DOHH2 (cell line): Measurements from ENCODE around the gene ABR.

Experiments
- H3F3A ChIP-seq: fragments of 200-600 bp; sonication (generic), shearing (Covaris generic); 2 replicates; pipeline ENCODE4 v1.6.0; 2016; ENCODE audit warnings: antibody characterized with exemption, mild to moderate bottlenecking; ENCODE audit not compliant: control insufficient read depth, insufficient read depth
- H3K27ac ChIP-seq: fragments of 200-600 bp; sonication (generic); 2 replicates; pipeline ENCODE4 v1.5.1; 2014; ENCODE audit warnings: low read depth, mild to moderate bottlenecking, low read length, moderate library complexity
- H3K27me3 ChIP-seq: fragments of 200-600 bp; sonication (generic); 2 replicates; pipeline ENCODE4 v1.6.1; 2014; ENCODE audit warnings: mild to moderate bottlenecking, low read length, mixed read lengths; ENCODE audit not compliant: control insufficient read depth
- H3K36me3 ChIP-seq: fragments of 200-600 bp; sonication (generic); 2 replicates; pipeline ENCODE4 v1.6.1; 2014; ENCODE audit warnings: mild to moderate bottlenecking, low read length, moderate library complexity, mixed read lengths; ENCODE audit not compliant: control insufficient read depth
- H3K4me1 ChIP-seq: fragments of 200-600 bp; sonication (generic); 2 replicates; pipeline ENCODE4 v1.6.1; 2014; ENCODE audit warnings: mild to moderate bottlenecking, low read length, mixed read lengths; ENCODE audit not compliant: control insufficient read depth
- H3K4me2 ChIP-seq: fragments of 200-600 bp; sonication (generic); 2 replicates; pipeline ENCODE4 v1.6.0; 2014; ENCODE audit warnings: mild to moderate bottlenecking, low read length, moderate library complexity
- H3K4me3 ChIP-seq: fragments of 200-600 bp; sonication (generic); 2 replicates; pipeline ENCODE4 v1.5.1; 2014; ENCODE audit warnings: mild to moderate bottlenecking, low read length, mixed read lengths
- H3K79me2 ChIP-seq: fragments of 200-600 bp; sonication (generic); 2 replicates; pipeline ENCODE4 v1.6.1; 2014; ENCODE audit warnings: mild to moderate bottlenecking, low read length, mixed read lengths; ENCODE audit not compliant: control insufficient read depth
- H3K9me2 ChIP-seq: fragments of 200-600 bp; sonication (generic); replicated peaks from 2 replicates; pipeline ENCODE4 v1.6.1; 2014; ENCODE audit warnings: mild to moderate bottlenecking, low read length, mixed read lengths; ENCODE audit not compliant: control insufficient read depth
- H3K9me3 ChIP-seq: fragments of 200-600 bp; sonication (generic); 2 replicates; pipeline ENCODE4 v1.6.1; 2014; ENCODE audit warnings: antibody characterized with exemption, low read length, mixed read lengths; ENCODE audit not compliant: control insufficient read depth, insufficient read depth
- H4K20me1 ChIP-seq: fragments of 200-600 bp; sonication (generic); 2 replicates; pipeline ENCODE4 v1.6.0; 2014; ENCODE audit warnings: low read depth, mild to moderate bottlenecking, antibody characterized with exemption, low read length, moderate library complexity; ENCODE audit not compliant: control insufficient read depth, insufficient read depth
- CTCF ChIP-seq: fragments of 200-600 bp; sonication (generic); IDR thresholded peaks from one replicate; pipeline ENCODE4 v1.5.1; 2014; ENCODE audit warnings: antibody characterized with exemption, mild to moderate bottlenecking, low read depth, low read length; ENCODE audit not compliant: poor library complexity, severe bottlenecking
- EZH2phosphoT487 ChIP-seq: fragments of 200-600 bp; sonication (generic); IDR thresholded peaks from 2 replicates; pipeline ENCODE4 v1.6.1; 2017; ENCODE audit warnings: borderline replicate concordance, mild to moderate bottlenecking, antibody characterized with exemption, low read length, moderate library complexity, mixed read lengths

Gene ABR

GRCh38 chr17:1038459-1039122, 141.2 kb downstream of the ABR start:
- H3K9me3 ChIP-seq: peaks cover 25% of the 10 kb centered on the region
- H3K4me3 ChIP-seq: no peak overlapping the region
- no peaks in the 10 kb centered on the region for H3K9me2 ChIP-seq
- H3K4me1 ChIP-seq: no peaks in the 10 kb centered on the region
- no peak overlapping the region for H3K4me2 ChIP-seq
- H3F3A ChIP-seq: 0 out of 2 replicates have a peak, but pooled peaks cover 2% of the 10 kb centered on the region
- H3K79me2 ChIP-seq: peaks cover 23% of the 10 kb centered on the region
- H3K27me3 ChIP-seq: no peaks in the 10 kb centered on the region
- H3K27ac ChIP-seq: no peak overlapping the region
- H4K20me1 ChIP-seq: no peaks in the 10 kb centered on the region
- TF ChIP-seq EZH2phosphoT487 (no peak), CTCF (no peak)
- peaks cover 69% of the 10 kb centered on the region for H3K36me3 ChIP-seq

GRCh38 chr17:1037238-1037879, 142.4 kb downstream of the ABR start:
- peaks cover 72% of the 10 kb centered on the region for H3K36me3 ChIP-seq
- H3K27ac ChIP-seq: no peak overlapping the region
- peaks cover 25% of the 10 kb centered on the region for H3K9me3 ChIP-seq
- no peaks in the 10 kb centered on the region for H4K20me1 ChIP-seq
- peaks cover 17% of the 10 kb centered on the region for H3K79me2 ChIP-seq
- H3K9me2 ChIP-seq: no peaks in the 10 kb centered on the region
- no peaks in the 10 kb centered on the region for H3K27me3 ChIP-seq
- no peak overlapping the region for H3K4me3 ChIP-seq
- H3K4me2 ChIP-seq: no peak overlapping the region
- H3F3A ChIP-seq: 0 out of 2 replicates have a peak, but pooled peaks cover 2% of the 10 kb centered on the region
- TF ChIP-seq CTCF: no peak
- no peak for TF ChIP-seq EZH2phosphoT487
- no peaks in the 10 kb centered on the region for H3K4me1 ChIP-seq

- Histone ChIP-seq H3K36me3 (peaks cover 67% of the 10 kb centered on the region), H3K27me3 (no peaks in the 10 kb centered on the region), H3K79me2 (peaks cover 12% of the 10 kb centered on the region), H3K9me3 (peaks cover 25% of the 10 kb centered on the region), H3K4me1 (no peaks in the 10 kb centered on the region), H4K20me1 (no peaks in the 10 kb centered on the region), H3F3A (0 out of 2 replicates have a peak, but pooled peaks cover 2% of the 10 kb centered on the region), H3K4me3 (no peak overlapping the region), H3K9me2 (no peaks in the 10 kb centered on the region), H3K4me2 (no peak overlapping the region), H3K27ac (no peak overlapping the region)
- TF ChIP-seq EZH2phosphoT487 (no peak), CTCF (no peak)
Observed at GRCh38 chr17:1036845-1037237, 142.9 kb downstream of the ABR start.
